ENCODE results near the gene BRCA2. TPM values are rescaled to one million over a fixed set of nuclear protein-coding genes. Genes with fewer than 3 reads are reported as not detected.

The BRCA2 gene
- total RNA-seq, 1 donor from 2014 or later: 7.3 TPM

GRCh38 chr13:32390484-32390883 is 75.2 kb downstream of the BRCA2 start:
- ATAC-seq: peak; percentile 26

- no peak for ATAC-seq
Measured at GRCh38 chr13:32391101-32391619, 75.9 kb downstream of the BRCA2 start.

- no peak for ATAC-seq
Measured at GRCh38 chr13:32403108-32403507, 87.8 kb downstream of the BRCA2 start.

GRCh38 chr13:32407854-32408253 is 92.5 kb downstream of the BRCA2 start:
- ATAC-seq: no peak

DNA sequence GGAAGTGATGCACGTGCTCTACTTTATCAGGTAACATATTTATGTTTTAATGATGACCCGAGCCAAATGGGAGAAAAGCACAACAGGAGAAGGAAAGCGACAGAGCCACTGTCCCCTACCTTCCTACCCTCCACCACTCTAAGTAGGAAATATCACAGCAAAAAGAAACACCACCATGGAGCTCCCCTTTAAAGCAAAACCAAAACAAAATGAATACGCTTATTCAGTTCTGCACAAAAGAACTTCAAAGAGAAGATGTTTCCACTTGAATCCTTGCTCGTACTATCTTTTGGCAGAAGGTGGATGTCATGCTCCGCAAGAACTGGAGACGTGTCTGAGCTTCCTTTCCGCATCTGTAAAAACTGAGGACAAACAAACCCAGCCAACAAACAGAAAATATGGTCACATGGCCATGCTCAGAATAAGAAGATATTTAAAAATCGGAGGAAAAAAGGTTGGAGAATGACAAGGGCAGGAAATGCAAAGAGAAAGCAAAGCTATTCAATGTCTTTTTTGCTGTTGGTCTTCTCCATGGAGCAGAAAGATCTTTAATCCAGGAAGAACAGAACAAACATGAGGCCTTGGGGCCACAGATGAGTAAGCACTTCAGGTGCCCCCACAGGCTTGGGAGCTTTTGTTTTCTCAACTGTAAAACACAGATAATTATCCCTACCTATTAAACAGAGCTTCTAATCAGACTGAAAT is 93.1 kb downstream of the BRCA2 start:
- no peak for ATAC-seq

DNA sequence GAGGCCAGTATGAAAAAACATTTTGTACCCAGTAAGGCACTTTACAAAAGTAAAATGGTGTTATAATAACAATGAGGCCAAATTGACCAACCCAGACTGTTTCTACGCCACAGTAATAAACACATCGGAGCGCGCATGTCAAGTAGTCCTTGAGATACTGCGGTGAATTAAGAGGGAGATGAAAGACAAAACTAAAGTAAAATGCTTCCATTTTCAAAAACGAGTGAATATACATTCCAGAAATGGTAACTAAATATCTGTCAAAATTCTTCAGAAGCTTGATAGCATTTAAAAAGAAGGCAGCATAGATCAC is 93.6 kb downstream of the BRCA2 start:
- no peak for ATAC-seq

GRCh38 chr13:32409561-32410421 is 94.5 kb downstream of the BRCA2 start:
- no peak for ATAC-seq

DNA sequence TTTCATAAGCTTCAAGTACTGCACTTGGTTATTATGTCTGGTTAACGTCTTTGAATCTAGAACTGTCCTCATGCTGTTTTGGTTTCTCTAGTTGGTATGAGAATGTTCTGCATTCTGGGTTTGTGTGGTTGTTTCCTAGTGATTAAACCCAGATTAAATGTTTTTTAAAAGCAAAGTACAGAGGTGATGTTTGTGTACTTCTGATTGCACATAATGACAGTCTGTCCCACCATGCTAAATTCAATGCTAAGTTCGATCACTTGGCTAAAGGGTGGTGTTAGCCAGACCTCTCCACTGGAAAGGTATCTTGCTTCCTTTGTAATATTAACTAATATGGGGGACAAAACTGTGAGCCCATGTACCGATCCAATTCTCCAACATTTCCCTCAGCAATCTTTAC is 98.0 kb downstream of the BRCA2 start:
- no peak for ATAC-seq

DNA sequence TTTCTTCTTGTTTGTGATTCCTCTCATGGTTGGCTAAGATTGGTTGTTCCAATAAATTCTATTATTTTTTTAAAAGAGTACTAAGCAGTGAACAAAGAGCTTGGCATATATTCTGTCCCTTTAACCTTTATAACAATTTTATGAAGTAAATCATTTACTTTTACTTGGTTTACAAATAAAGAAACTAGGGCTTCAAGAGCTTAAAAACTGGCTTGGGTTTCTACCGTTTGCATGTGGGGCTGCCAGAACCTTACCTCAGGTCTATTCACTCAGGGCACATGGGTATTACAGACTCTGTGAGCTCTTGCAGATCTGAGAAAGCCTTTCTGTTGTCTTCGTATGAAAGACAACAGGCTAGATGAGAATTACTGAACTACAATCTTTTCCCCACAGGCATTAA is 99.3 kb downstream of the BRCA2 start:
- no peak for ATAC-seq

GRCh38 chr13:32415019-32415418 is 99.7 kb downstream of the BRCA2 start:
- no peak for ATAC-seq

DNA sequence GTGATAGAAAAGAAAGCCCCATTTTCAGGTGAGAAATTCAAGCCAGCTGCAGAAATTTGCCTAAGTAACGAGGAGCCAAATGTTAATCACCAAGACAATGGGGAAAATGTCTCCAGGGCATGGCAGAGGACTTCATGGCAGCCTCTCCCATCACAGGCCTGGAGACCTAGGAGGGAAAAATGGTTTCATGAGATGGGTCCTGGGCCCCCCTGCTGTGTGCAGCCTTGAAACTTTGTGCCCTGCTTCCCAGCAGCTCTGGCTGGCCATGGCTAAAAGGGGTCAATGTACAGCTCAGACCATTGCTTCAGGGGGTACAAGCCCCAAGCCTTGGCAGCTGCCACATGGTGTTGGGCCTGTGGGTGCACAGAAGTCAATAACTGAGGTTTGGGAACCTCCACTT is 102.7 kb downstream of the BRCA2 start:
- ATAC-seq: no peak

DNA sequence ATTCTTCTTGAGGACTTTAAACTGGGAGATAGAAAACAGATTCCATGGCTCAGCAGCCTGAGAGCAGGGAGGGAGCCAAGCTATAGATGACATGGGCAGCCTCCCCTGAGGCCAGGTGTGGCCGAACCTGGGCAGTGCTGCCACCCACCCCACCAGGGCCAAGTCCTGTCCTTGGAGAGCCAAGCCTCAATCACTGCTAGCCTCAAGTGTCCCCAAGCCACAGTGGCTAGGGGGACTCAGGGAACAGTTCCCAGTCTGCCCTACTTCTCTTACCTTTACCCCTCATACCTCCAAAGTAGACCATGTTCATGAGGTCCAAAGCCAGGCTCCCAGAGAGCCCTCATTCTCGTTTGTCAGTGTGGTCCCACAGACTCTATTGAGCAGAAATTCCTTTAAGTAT is 104.6 kb downstream of the BRCA2 start:
- no peak for ATAC-seq

DNA sequence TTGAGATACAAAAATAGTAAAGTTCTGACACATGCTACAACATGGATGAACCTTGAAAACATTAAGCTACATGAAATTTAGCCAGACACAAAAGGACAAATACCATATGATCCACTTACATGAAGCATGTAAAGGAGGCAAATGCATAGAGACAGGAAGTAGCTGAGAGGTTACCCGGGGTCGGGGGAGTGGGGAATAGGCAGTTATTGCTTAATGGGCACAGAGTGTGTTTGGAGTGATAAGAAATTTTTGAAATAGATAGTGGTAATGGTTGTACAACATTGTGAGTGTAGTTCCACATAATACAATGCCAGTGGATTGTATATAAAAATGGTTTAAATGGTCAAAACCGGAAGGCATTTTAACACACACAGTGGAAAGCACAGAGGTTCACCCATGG is 108.3 kb downstream of the BRCA2 start:
- no peak for ATAC-seq

DNA sequence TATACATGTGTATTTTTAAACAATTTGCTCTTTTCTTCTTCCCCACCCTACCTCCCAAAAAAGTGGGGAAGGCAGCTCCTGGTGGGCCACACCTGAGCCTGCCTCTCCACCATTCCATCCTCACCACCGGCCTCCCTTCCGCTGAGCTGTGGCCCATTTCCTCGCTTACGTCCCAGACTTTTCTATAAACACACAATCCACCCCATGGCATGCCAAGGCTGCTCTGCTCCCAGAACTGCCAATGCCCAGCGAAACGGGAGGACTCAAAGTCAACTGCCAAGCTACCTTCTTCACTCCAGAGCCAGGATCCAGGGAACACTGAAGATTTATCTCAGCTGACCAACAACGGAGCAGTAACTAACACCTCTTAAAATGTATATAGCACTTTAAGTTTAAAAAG is 109.8 kb downstream of the BRCA2 start:
- no peak for ATAC-seq

- ATAC-seq: peak; percentile 21
Measured at GRCh38 chr13:32426191-32426989, 111.1 kb downstream of the BRCA2 start.

GRCh38 chr13:32426990-32427851 is 111.9 kb downstream of the BRCA2 start:
- ATAC-seq: peak; percentile 48

GRCh38 chr13:32427852-32428580 is 112.7 kb downstream of the BRCA2 start, which contains the start of gene N4BP2L1:
N4BP2L1 (minus strand) TSS chr13:32428130; CDS start chr13:32428082, 48 bp downstream.
- ATAC-seq: peak; percentile 67

DNA sequence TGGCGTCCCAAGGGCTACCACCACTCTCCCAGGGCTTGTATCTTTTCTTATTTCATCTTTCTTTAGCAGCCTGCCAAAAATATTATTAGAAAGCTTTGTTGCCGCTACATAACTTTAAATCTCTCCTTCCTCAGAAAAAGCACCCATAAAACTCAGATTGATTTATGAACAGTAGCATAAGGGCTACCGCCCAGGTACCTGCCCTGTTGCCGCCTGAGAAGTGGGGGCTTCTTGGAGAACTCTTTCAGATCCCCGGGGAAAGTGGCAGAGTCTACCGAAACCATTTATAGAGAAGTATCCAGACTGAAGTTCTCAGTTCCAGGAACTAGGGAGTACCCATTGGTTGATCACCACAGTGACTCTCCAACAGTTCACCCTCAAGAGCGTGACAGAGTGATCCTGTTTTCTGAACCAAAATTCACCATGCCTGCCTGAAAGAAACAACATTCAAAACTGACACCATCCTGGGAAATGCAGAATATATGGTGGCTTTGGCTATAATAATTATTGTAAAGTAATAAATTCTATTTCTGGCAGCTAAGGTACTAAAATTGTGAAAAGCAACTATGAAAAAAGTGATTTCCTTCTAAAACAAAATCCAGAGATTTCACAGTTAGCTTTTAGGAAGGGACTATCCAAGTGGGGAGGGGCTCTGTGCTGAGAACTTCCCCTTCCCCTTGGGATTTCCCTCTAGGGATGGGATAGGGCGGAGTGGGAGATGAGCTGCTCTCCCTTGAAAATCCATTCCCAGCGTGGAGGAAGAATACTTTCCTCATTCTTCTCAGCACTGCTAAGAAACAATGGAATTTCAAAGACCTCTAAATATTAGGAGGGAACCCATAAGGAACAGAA is 113.5 kb downstream of the BRCA2 start:
- no peak for ATAC-seq

GRCh38 chr13:32429433-32429909 is 114.2 kb downstream of the BRCA2 start:
- no peak for ATAC-seq
